GM15510 (cell line): ENCODE measurements around the gene DNASE2.

Source experiments
- POLR2A ChIP-seq: IDR thresholded peaks from 3 replicates; pipeline ENCODE4 v1.6.1; 2011; ENCODE audit warnings: borderline replicate concordance; ENCODE audit not compliant: insufficient read length; ENCODE audit errors: extremely low read depth

The DNASE2 gene

DNA sequence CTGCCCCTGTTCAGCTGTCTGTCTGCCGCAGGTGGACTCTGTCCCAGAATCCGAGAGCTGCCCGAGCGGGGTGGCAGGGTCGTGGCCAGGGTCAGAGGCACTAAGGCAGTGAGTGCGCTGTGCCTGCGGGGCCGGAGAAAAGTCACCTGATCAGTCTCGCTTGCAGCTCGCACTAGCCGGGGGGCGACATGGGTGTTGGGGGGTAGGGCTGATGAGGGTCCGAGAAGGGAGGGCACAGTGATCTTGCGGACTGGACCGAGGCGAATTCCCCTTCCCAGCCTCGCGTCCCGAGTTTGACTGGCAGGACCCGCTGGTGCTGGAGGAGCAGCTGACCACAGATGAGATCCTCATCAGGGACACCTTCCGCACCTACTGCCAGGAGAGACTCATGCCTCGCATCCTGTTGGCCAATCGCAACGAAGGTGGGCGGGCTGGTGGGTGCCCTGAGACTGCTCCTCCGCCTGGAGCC, 10.3 kb upstream of the DNASE2 start:
- no peak for TF ChIP-seq POLR2A

DNA sequence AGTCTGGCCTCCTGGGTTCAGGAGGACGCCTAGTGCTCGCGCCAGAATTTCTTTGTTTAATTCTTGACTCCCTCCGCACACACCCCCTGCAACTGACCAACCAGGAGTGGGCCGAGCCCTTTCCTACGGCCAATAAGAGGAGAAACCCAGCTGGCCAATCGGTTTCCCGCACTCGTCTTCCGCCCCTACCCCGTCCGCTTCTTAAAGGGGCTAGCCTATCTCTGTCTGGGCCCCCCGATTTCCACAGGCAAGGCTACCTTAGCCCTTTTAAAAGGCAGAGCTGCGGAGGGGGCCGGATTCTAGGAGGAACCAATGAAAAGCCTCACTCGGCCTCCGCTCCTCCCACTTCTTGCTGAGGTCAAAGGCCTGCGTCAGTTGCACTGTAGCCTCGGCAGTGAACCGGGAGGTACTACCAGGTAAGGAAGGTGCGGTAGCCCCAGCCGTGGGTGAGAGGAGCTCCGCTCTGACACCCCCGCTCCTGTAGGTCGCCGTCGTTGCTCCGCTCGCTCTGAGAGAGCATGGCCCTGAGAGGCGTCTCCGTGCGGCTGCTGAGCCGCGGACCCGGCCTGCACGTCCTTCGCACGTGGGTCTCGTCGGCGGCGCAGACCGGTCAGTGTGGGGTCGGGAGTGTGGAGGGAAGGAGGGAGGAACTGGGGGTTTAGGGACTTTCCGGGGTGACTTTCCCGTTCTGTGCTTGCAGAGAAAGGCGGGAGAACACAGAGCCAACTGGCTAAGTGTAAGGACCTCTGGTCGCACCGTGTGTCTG, 9.7 kb upstream of the DNASE2 start, which contains the start of gene GCDH:
TSS of gene GCDH (plus strand) at position 374 of the 766 bp plus-strand sequence. CDS start at position 519, 145 bp downstream.
- TF ChIP-seq POLR2A, result peak; percentile 71

DNA sequence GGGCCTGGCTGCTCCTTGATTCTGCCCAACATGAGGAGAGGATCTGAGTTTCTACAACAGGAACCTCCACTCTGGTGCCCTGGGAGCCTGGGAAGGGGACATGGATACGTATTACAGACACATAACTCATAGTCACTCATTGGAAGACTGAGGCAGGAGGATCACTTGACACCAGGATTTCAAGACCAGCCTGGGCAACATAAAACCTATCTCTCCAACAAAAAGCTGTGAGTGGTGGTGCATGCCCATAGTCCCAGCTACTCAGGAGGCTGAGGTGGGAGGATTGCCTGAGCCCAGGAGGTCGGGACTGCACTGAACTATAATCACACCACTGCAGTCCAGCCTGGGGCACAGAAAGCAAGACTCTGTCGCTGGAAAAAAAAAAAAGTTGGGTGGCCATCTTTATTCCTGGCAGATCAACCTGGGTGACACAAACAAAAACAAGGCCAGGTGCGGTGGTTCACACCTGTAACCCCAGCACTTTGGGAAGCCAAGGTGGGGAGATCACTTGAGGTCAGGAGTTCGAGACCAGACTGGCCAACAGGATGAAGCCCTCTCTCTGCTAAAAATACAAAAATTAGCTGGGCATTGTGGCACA, 6.9 kb upstream of the DNASE2 start:
- TF ChIP-seq POLR2A, result no peak

DNA sequence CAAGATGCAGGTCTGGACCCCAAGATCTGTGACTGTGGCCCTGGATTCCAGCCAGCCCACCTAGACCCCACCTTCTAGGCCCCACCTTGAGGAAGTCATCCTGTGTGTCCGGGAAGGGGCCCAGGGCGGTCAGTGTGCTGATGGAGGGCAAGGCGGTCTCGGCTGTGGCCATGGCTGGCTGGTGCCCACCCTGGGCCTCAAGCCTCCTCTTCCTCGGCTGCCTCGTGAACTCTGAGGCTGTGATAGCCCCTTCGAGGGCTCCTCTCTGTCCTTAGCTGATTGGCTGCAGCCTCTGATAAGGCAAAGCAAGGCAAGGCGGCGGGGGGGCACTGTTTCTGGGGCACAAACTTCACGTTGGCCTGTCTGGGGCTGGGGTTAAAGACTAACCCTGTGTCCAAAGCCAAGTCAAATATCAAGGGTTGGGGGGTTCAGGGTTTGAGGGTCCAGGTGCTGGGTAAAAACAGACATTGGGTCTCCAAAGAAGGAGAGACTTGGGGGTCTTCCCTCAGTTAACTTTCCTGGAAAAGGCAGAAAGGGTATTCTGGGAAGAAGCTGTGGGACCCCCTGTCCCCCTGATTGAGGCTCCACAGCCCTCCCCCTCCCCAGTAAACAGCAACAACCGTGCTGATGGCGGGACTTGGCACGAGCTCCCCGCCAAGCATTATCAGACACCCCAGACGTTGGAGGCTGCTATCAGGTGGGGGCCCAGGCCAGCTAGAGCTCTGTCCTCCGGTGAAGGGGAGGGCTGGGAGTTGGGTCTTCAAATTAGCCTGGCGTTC, 5.9 kb upstream of the DNASE2 start, which contains the start of gene KLF1:
TSS of gene KLF1 (minus strand) at position 233 of the 779 bp plus-strand sequence. CDS start at position 172, 61 bp downstream.
- TF ChIP-seq POLR2A, result no peak

DNA sequence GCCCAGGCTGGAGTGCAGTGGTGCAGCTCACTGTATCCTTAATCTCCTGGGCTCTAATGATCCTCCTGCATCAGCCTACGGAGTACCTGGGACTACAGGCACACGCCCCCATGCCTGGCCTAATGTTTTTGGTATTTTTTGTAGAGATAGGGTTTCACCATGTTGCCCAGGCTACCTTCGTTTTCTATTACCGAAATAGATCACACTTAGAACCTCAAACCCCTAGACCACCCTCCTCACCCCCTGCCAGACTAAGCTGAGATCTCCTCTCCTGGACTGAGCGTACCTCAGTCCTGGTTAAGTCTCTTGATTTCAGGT, 5.4 kb upstream of the DNASE2 start:
- TF ChIP-seq POLR2A, result no peak

DNA sequence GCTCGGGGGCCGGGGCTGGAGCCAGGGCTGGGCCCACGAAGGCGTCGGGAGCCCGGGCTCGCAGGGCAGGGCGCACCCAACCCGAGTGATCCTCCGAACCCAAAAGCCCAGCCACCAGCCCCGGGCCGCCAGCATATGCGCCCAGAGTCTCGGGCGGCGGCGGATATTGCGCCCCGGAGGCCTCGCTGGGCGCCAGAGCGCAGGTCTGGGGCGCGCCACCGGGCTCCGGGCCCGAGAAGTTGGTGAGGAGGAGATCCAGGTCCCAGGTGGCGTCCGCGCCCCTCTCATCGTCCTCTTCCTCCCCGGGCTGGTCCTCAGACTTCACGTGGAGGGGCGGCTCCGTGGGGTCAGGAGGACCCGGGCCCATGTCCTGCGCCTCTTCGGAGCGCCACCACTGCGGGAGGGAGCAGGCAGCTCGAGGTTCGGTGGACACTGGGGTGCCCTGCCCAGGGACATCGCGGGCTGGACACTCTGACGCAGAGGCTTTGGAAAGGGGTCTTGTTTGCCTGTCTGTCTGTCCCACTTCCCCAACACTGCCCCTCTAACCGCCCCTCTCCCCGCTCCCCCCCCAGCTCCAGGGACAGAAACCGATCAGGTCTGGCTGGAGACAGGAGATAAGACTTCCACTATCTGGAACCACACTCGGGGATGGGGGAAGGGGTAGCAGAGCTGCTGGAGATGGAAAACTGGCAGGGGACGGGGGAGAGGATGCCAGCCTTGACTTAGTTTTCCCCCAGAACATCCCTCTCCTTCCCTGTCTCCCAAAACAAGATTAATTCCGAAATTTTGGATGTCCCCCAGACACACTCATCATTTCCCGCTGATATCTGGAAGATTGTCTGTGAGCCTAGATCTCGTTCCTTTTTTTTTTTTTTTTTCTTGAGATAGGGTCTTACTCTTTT, 4.8 kb upstream of the DNASE2 start:
- no peak for TF ChIP-seq POLR2A

DNA sequence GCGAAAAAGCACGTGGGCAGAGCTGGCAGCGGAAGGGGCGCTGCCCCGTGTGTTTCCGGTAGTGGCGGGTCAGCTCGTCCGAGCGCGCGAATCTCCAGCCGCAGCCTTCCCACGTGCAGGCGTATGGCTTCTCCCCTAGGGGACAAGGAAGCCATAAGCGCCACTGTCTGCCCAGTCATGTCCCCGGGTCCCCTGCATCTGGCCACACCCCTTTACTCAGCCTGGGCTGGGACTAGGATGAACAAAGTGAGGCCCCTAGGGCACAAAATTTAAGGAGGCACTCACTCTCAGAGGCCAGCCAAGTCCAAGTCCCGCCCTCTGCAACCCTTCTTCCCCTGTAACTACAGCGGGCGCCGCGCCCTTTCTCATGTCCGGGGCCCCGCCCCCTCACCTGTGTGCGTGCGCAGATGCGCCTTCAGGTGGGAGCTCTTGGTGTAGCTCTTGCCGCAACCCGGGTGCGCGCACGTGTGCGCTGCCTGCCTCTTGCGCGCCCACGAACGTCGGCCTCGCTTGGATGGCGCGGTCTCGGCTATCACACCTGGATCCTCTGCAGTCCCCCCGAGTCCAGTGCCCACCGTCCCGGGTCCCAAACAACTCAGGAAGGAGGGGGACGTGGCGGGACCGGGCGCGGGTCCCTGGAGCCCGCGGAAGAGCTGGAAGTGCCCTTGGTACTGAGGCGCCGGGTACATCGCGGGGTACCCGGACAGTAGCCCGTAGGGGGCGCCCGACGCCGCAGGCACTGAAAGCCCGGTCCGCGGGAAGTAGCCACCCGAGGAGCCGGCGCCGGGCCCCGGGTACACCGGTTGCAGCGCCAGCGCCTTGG, 3.9 kb upstream of the DNASE2 start:
- peak; percentile 57 for TF ChIP-seq POLR2A

DNA sequence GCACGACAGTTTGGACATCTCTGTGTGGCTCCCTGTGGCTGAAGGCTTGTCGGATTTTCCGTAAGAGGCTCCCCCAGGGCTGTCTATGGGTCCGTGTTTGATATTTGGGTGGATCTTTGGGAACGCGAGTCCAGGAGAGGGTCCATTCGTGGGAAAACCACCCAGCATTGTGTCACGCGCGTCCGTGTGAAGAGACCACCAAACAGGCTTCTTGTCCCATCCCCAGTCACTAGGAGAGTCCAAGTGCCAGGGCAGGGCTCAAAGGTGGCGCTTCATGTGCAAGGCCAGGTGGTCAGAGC, 3.3 kb upstream of the DNASE2 start:
- TF ChIP-seq POLR2A, result no peak

DNA sequence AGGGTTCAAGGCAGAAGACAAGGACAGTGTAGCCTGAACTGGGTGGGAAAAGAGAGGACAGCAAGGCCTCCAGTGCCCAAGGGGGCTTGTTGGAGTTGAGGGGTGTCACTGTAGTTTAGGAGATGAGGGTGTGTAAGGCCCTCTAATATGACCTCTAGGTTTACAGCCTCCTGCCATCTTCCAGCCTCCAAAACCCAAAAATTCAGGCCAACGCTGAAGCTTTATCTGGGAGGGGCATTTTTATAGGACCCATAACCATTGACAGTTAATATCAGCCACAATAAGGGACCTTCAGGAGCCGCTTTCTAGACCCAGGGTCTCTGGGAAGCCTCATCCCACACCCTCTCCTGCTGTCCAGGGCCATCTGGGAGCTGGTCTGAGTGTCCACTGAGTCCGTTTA, 3.0 kb upstream of the DNASE2 start:
- no peak for TF ChIP-seq POLR2A

DNA sequence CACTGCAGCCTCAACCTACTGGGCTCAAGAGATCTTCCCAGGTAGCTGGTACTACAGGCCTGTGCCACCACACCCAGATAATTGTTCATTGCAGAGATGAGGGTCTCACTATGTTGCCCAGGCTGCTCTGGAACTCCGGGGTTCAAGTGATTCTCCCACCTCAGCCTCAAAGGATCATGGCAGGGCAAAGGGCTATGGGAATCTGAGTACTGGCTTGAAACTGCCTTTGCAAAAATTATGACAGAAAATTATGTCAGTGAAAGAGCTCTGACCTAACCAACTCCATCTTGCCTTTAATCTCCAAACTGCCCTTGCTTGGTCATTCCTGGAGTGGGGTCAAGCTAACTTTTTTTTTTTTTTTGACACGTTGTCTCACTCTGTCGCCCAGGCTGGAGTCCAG, 1.3 kb upstream of the DNASE2 start:
- no peak for TF ChIP-seq POLR2A

DNA sequence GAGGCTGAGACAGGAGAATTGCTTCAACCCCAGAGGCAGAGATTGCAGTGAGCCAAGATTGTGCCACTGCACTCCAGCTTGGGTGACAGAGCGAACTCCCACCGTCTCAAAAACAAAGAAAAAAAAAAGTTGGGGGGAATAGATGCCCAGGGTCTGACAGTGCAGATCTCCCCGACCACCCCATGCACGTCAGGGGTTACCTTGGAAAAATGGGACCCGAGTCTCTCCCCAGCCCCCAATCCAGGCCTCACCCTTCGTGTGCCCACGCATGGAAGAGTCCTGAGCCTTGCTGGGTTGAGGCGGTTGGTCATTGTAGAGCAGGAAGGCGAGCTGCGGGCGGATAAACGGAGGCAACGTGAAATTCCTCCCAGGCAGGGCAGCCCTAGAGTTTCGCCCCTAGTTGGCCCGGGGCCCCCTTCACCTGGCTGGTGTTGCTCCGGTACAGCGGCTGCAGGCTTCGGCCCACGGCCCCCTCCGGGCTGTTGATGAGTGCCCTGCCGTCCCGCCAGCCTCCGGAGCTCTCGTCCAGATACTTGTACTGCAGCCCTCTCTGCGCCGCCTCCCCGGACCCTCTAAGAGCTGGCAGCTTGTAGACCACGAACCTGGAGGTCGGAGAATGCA, 588 bp downstream of the DNASE2 start:
- no peak for TF ChIP-seq POLR2A

DNA sequence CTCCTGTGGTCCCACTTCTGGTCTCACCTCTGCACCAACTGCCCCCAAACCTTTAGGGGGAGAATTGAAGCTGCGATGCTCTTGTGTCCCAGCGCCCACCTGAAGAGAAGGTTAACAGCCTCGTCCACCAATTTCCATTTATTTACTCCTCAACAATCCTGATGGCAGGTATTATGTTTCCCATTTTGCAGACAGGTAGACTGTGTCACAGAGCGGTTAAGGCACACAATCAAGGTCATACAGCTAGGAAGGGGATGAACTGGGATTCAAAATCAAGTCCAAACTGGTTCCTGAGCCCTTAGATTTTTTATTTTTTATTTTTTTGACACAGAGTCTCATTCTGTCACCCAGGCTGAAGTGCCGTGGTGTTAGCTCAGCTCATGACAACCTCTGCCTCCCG, 6.2 kb downstream of the DNASE2 start:
- TF ChIP-seq POLR2A, result no peak
